Astrocyte of the cerebellum (primary cell): ENCODE data around the gene LBHD2.

Experiments
- DNase-seq: peaks from one replicate; pipeline ENCODE4 v3.0.0-alpha.2; 2011; ENCODE audit warnings: low read depth
- H3K4me3 ChIP-seq: 2 replicates; pipeline ENCODE4 v1.5.1; 2011; ENCODE audit warnings: mild to moderate bottlenecking, low read depth, low read length, moderate library complexity
- in situ Hi-C: cut with HindIII; loops from 2 replicates; pipeline ENCODE4 v1.10.0; 2017; ENCODE audit warnings: low sequenced_read_pairs
- TF ChIP-seq, protein P1 (sequence below): IDR thresholded peaks from 2 replicates; pipeline ENCODE4 v1.5.1; 2012; ENCODE audit warnings: low read length, low read depth, moderate library complexity, mild to moderate bottlenecking; ENCODE audit errors: missing control alignments

The LBHD2 gene

DNA sequence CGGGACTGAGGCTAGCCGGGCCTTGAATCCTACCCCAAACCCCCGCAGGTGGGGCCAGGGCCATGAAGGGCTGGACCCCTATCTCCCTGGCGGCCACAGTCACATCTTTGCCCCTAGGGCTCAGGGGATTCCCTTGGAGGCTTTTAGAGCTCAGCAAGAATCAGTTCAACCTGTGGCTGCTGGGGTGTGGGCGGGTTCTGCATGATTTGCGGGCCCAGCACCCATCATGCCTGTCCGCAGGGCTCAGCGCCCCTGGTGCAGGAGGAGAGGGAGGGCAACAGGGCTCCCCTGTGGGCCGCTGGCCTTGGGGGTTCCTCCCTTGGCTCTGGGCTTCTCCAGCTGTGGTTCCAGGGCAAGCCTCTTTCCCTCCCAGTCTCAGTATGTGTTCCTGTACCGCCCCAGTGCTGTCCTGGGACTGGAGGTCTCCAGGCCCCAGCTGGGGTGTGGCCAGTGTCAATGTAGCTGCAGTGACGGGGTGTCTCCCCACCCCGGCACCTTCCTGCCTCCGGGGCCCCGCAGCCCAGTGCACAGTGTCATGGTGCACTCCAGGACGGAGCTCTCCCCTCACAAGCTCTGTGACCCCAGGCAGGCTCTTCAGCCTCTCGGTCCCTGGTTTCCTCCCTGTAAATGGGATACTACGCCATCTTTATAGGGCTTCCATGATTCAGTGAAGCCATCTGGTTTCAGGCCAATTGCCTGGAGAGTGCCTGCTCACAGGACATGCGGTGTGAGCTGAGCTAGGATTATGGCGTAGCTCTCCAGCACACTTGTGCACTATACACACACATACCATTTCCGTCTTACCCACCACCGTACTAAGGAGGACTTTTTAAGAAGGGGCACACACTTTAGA, 9.9 kb upstream of the LBHD2 start:
- H3K4me3 ChIP-seq: no peak overlapping the region
- TF ChIP-seq, protein P1, sequence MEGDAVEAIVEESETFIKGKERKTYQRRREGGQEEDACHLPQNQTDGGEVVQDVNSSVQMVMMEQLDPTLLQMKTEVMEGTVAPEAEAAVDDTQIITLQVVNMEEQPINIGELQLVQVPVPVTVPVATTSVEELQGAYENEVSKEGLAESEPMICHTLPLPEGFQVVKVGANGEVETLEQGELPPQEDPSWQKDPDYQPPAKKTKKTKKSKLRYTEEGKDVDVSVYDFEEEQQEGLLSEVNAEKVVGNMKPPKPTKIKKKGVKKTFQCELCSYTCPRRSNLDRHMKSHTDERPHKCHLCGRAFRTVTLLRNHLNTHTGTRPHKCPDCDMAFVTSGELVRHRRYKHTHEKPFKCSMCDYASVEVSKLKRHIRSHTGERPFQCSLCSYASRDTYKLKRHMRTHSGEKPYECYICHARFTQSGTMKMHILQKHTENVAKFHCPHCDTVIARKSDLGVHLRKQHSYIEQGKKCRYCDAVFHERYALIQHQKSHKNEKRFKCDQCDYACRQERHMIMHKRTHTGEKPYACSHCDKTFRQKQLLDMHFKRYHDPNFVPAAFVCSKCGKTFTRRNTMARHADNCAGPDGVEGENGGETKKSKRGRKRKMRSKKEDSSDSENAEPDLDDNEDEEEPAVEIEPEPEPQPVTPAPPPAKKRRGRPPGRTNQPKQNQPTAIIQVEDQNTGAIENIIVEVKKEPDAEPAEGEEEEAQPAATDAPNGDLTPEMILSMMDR: no peak
- in situ Hi-C loops: no loop called here
- no peak for DNase-seq

DNA sequence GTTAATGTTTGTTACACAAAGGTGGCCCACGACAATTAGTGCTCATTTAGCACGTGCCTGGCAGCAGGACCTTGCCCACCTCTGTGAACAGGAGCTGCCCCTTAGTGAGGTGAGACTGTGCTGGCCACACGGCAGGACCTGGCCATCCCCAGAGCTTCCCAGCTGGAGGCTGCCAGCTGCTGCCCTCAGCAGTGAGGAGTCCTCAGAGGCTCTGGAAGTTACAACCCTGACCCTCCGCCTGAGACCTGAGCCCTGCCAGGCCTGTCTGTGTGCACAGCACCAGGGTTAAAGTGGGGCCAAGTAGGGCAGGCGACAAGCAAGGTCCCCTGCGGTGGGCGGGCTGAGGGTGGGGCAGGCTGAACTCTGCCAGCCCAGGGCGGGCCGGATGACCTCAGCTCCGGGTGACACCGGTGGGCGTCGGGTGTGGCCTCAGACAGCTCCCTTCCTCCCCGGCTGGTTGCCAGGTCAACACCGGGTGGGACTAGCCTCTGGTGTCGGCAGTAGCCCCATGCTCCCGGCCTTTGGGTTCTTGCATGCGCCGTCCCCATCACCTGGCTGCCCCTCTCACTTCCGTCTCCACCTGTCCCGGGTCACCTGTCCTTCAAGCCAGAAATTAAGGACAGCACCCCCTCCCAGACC, 9.2 kb upstream of the LBHD2 start:
- DNase-seq: no peak
- H3K4me3 ChIP-seq: peak overlapping the region; percentile 38
- TF ChIP-seq, protein P1: no peak
- in situ Hi-C loops: no loop called here

DNA sequence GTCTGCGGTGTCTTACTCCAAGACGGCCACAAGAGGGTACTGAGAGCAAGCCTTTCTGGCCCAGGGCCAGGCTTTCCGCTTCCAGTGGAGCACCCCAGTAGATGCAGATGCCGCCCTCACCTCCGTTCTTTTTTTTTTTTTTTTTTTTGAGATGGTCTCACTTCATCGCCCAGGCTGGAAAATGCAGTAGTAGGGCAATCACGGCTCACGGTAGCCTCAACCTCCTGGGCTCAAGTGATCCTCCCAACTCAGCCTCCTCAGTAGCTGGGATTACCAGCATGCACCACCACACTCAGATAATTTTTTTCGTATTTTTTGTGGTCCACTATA, 5.6 kb upstream of the LBHD2 start:
- TF ChIP-seq, protein P1: peak; percentile 82
- in situ Hi-C loops: no loop called here
- peak; percentile 64 for DNase-seq
- H3K4me3 ChIP-seq: no peak overlapping the region

DNA sequence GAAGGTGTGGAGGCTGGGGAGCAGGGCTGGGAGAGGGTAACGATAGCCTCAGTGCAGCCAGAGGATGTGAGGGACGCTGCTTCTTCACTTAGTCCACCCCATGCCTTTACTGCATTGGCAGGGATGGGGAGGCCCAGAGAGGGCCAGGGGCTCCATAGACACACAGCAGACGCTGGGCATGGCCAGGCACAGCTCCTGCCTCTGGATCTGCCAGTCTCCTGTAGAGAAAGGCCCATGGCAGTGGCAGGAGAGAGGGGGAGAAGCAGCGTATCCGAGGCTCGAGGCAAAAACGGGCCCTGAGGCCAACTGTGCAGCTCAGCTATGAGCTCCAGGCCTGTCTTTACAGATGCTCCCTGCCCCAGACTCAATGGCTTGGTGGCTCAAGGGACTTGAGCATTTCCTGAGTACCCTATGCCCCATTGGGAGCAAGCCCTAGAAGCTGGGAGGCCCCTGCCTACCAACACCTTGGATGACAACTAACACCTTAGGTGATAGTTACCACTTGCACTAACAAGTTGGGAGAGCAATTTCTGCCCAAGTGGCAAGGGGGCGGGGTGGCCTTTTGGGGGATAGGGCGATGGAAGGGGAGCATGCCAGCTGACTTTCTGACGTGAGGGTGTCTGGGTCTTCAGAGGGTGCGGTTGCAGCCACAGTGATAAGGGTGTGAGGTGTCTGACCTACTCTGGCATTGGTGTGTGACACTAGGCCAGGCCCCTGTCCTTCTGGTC, 5.0 kb upstream of the LBHD2 start:
- no peak for DNase-seq
- in situ Hi-C loops: no loop called here
- H3K4me3 ChIP-seq: no peak overlapping the region
- TF ChIP-seq, protein P1: no peak

DNA sequence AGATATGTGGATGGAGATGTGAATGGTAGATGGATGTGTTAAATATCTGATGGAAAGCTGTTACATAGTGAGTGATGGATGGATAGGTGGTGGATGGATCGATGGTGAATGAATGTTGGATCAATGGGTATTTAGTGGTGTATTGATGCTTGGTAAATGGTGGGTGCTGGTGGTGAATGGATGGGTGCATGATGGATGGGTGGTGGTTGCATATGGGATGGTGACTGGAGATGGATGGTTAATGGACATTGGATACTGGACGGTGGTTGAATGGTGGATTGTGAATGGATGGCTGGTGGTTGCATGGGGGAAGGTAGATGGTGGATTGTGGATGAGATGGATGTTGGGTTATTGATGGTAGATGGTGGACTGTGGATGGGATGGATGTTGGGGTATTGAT, 2.1 kb upstream of the LBHD2 start:
- DNase-seq: no peak
- in situ Hi-C loops: no loop called here
- H3K4me3 ChIP-seq: no peak overlapping the region
- TF ChIP-seq, protein P1: no peak
